Sigmoid colon (tissue), 7 donors: Measurements from ENCODE around the gene TIGAR. TPM values are rescaled to one million over a fixed set of nuclear protein-coding genes. Genes with fewer than 3 reads are reported as not detected.
A peak's percentile ranks its signal among the peaks of the same experiment; 100 is the strongest.

Experiments used
- DNase-seq: peaks from one replicate; pipeline ENCODE4 v3.0.0-alpha.2; 2019
- H3K27ac ChIP-seq, 4 donors: fragments of 200-600 bp; sonication (generic); one replicate each; pipeline ENCODE4 v1.5.1; 2016 to 2019; ENCODE audit warnings: mild to moderate bottlenecking in 1 of 4
- H3K27me3 ChIP-seq, 3 donors: fragments of 200-600 bp; sonication (generic); one replicate each; pipeline ENCODE4 v1.5.1; 2019; ENCODE audit warnings: mild to moderate bottlenecking in 1 of 3
- H3K36me3 ChIP-seq, 4 donors: fragments of 200-600 bp; sonication (generic); one replicate each; pipeline ENCODE4 v1.5.1; 2016 to 2019
- H3K4me1 ChIP-seq, 4 donors: fragments of 200-600 bp; sonication (generic); one replicate each; pipeline ENCODE4 v1.5.1; 2017 to 2019
- H3K4me3 ChIP-seq, 4 donors: fragments of 200-600 bp; sonication (generic); one replicate each; pipeline ENCODE4 v1.5.1; 2017 to 2019; ENCODE audit warnings: mild to moderate bottlenecking in 2 of 4, moderate library complexity in 1 of 4
- H3K9me3 ChIP-seq, 4 donors: fragments of 200-600 bp in 3 of 4; sonication (generic) in 3 of 4; one replicate each; pipeline versions ENCODE4 v1.5.1 to v1.6.1; 2013 to 2019
- EP300 ChIP-seq, 4 donors: sonication (generic); formaldehyde crosslinking; IDR thresholded peaks; one replicate each; pipeline ENCODE4 v1.6.1; 2017; ENCODE audit warnings: antibody characterized with exemption in 4 of 4
- POLR2A ChIP-seq, 2 donors: fragments of 450-650 bp; IDR thresholded peaks; one replicate each; pipeline ENCODE4 v1.6.1; 2016; ENCODE audit warnings: antibody characterized with exemption in 2 of 2, mild to moderate bottlenecking in 2 of 2, moderate library complexity in 2 of 2
- POLR2AphosphoS5 ChIP-seq, 4 donors: sonication (generic); formaldehyde crosslinking; IDR thresholded peaks; one replicate each; pipeline ENCODE4 v1.6.1; 2017; ENCODE audit warnings: antibody characterized with exemption in 4 of 4
- WGBS, 2 donors: extraction: QIAGEN DNeasy Blood & Tissue Kit; methylation state at CpG; one replicate each; pipeline ENCODE4 v1.1.7; 2013; 5-methylcytosine and 5-hydroxymethylcytosine counted together
- intact Hi-C: fragments of 100-400 bp; cut with DNase I; formaldehyde crosslinking; loops from one replicate; pipeline ENCODE4 v1.15.1; 2023
- polyA plus RNA-seq, 3 donors: library from polyadenylated mRNA; stranded (reverse); fragments of 200-250 nt; gene quantifications; one replicate each; pipeline ENCODE4 v1.2.3, GENCODE V29; 2013
- total RNA-seq, 4 donors: library from RNA; depleted of rRNA; stranded (reverse); fragments of >200 nt; gene quantifications; one replicate each; pipeline ENCODE4 v1.1.0, GENCODE V29; 2016
- TF ChIP-seq, protein P1 (sequence below), 4 experiments: fragments of 450-650 bp in 3 of 4; fragments of 200-600 bp in 1 of 4; IDR thresholded peaks; one replicate each; pipeline ENCODE4 v1.5.1; 2016 to 2019; ENCODE audit warnings: antibody characterized with exemption in 4 of 4, mild to moderate bottlenecking in 3 of 4, moderate library complexity in 2 of 4
- donor health status: healthy with polysubstance abuse.
- donor health status: Bipolar disorder and iron deficiency.
- donor health status: healthy.

The TIGAR gene
- total and polyA plus RNA-seq, 7 donors: 4.4 to 14.6 (median 6.0) TPM

DNA sequence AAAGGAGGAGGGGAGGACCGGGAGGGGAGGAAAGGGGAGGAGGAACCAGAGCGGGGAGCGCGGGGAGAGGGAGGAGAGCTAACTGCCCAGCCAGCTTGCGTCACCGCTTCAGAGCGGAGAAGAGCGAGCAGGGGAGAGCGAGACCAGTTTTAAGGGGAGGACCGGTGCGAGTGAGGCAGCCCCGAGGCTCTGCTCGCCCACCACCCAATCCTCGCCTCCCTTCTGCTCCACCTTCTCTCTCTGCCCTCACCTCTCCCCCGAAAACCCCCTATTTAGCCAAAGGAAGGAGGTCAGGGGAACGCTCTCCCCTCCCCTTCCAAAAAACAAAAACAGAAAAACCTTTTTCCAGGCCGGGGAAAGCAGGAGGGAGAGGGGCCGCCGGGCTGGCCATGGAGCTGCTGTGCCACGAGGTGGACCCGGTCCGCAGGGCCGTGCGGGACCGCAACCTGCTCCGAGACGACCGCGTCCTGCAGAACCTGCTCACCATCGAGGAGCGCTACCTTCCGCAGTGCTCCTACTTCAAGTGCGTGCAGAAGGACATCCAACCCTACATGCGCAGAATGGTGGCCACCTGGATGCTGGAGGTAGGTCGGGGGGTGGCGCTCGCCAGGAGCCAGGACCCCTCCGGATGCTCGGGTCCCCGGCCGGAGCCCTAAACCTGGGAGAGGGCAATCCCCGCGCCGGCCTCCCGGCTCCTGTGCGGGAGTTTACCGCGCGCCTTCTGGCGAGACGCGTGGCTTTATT, 47.2 kb upstream of the TIGAR start, which contains the start of gene CCND2:
CCND2 (plus strand) TSS at position 111 of the 744 bp plus-strand sequence; CDS start at position 390, 279 bp downstream.
- Histone ChIP-seq H3K9me3 (no peaks in the 10 kb centered on the region), H3K27ac (peak within 1 kb of the TSS; percentile 93 to 99 (median 95)), H3K4me3 (peak within 1 kb of the TSS; percentile 67 to 94 (median 86)), H3K27me3 (no peaks in the 10 kb centered on the region), H3K36me3 (peaks cover 0 to 25% (median 2%) of the 10 kb centered on the region in 4 donors), H3K4me1 (peaks cover 0 to 60% (median 57%) of the 10 kb centered on the region in 4 donors)
- intact Hi-C loops: loop anchor here (2.0 to 10.0 kb wide), 2 partner anchors 401 to 1199 kb away; partner anchors contain the start of genes PARP11 and TSPAN9
- TF ChIP-seq EP300 (IDR thresholded peaks at IDR 0.05) (no peak), POLR2A (IDR thresholded peaks at IDR 0.05) (peak; percentile 98 to 99), POLR2AphosphoS5 (IDR thresholded peaks at IDR 0.05) (peak; percentile 100)
- TF ChIP-seq, protein P1, sequence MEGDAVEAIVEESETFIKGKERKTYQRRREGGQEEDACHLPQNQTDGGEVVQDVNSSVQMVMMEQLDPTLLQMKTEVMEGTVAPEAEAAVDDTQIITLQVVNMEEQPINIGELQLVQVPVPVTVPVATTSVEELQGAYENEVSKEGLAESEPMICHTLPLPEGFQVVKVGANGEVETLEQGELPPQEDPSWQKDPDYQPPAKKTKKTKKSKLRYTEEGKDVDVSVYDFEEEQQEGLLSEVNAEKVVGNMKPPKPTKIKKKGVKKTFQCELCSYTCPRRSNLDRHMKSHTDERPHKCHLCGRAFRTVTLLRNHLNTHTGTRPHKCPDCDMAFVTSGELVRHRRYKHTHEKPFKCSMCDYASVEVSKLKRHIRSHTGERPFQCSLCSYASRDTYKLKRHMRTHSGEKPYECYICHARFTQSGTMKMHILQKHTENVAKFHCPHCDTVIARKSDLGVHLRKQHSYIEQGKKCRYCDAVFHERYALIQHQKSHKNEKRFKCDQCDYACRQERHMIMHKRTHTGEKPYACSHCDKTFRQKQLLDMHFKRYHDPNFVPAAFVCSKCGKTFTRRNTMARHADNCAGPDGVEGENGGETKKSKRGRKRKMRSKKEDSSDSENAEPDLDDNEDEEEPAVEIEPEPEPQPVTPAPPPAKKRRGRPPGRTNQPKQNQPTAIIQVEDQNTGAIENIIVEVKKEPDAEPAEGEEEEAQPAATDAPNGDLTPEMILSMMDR (IDR thresholded peaks at IDR 0.05): no peak
- 0 to 1% methylated on average over 52 of the region's 52 CpGs for WGBS, 2 donors
- peak; percentile 99 for DNase-seq

- peak overlapping the region; percentile 93 to 99 (median 95) for H3K27ac ChIP-seq
- H3K36me3 ChIP-seq: peaks cover 0 to 31% (median 2%) of the 10 kb centered on the region in 4 donors
- WGBS, 2 donors: 0 to 1% methylated on average over 42 of the region's 42 CpGs
- H3K4me3 ChIP-seq: peak overlapping the region; percentile 67 to 94 (median 86)
- H3K4me1 ChIP-seq: peaks cover 0 to 67% (median 64%) of the 10 kb centered on the region in 4 donors
- TF ChIP-seq, protein P1 (IDR thresholded peaks at IDR 0.05): no peak
- TF ChIP-seq EP300 (IDR thresholded peaks at IDR 0.05) (no peak), POLR2AphosphoS5 (IDR thresholded peaks at IDR 0.05) (peak in 2 of 4 donors; percentile 9 to 26), POLR2A (IDR thresholded peaks at IDR 0.05) (no peak)
- H3K9me3 ChIP-seq: no peaks in the 10 kb centered on the region
- DNase-seq: peak; percentile 81
- intact Hi-C loops: loop anchor here (10.0 kb wide), 1 partner anchor 1200 kb away; the partner anchor contains the start of gene TSPAN9
- H3K27me3 ChIP-seq: no peaks in the 10 kb centered on the region
Observed at GRCh38 chr12:4274396-4275015, 46.5 kb upstream of the TIGAR start.

- no peak for DNase-seq
- intact Hi-C loops: loop anchor here (10.0 kb wide), 1 partner anchor 1200 kb away; the partner anchor contains the start of gene TSPAN9
- no peaks in the 10 kb centered on the region for H3K9me3 ChIP-seq
- H3K4me3 ChIP-seq: peak overlapping the region; percentile 67 to 94 (median 86)
- 1 to 2% methylated on average over 43 of the region's 43 CpGs for whole genome bisulfite sequencing, 2 donors
- H3K27ac ChIP-seq: peak overlapping the region; percentile 93 to 99 (median 95)
- H3K4me1 ChIP-seq: peaks cover 0 to 68% (median 66%) of the 10 kb centered on the region in 4 donors
- peaks cover 0 to 38% (median 2%) of the 10 kb centered on the region in 4 donors for H3K36me3 ChIP-seq
- H3K27me3 ChIP-seq: no peaks in the 10 kb centered on the region
- TF ChIP-seq, protein P1 (IDR thresholded peaks at IDR 0.05): no peak
- no peak for TF ChIP-seq EP300 (IDR thresholded peaks at IDR 0.05)
- TF ChIP-seq POLR2AphosphoS5 (IDR thresholded peaks at IDR 0.05): peak in 2 of 4 donors; percentile 36 to 61
- TF ChIP-seq POLR2A (IDR thresholded peaks at IDR 0.05): peak in 1 of 2 donors; percentile 21
Observed at GRCh38 chr12:4275016-4275869, 45.8 kb upstream of the TIGAR start.

DNA sequence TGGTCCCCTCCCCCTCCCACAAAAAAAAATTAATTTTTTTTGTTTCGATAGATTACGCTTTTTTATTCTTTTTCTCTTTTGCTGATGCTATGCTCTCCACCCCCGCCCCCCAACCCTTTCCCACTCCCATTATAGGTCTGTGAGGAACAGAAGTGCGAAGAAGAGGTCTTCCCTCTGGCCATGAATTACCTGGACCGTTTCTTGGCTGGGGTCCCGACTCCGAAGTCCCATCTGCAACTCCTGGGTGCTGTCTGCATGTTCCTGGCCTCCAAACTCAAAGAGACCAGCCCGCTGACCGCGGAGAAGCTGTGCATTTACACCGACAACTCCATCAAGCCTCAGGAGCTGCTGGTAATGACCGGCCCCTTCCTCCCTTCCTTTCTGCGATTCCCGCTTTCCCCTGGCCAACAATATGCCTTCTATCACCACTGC, 45.1 kb upstream of the TIGAR start:
- peak; percentile 88 for DNase-seq
- no peak for TF ChIP-seq EP300 (IDR thresholded peaks at IDR 0.05)
- peak in 2 of 4 donors; percentile 14 to 18 for TF ChIP-seq POLR2AphosphoS5 (IDR thresholded peaks at IDR 0.05)
- WGBS, 2 donors: 8 to 45% methylated on average over 14 of the region's 14 CpGs
- Histone ChIP-seq H3K4me1 (peaks cover 0 to 69% (median 67%) of the 10 kb centered on the region in 4 donors), H3K9me3 (no peaks in the 10 kb centered on the region), H3K36me3 (peaks cover 0 to 42% (median 3%) of the 10 kb centered on the region in 4 donors), H3K27ac (peak overlapping the region; percentile 93 to 99 (median 95)), H3K27me3 (no peaks in the 10 kb centered on the region), H3K4me3 (peak overlapping the region; percentile 67 to 94 (median 86))
- intact Hi-C loops: loop anchor here (2.0 to 10.0 kb wide), 4 partner anchors 245 to 1201 kb away; partner anchors contain the start of gene TSPAN9
